OCI-LY3 (cell line): ENCODE data around the gene CYBRD1.

Experiments
- H2AFZ ChIP-seq: fragments of 200-600, 300-600 bp; shearing (Covaris generic); 2 replicates; pipeline ENCODE4 v1.6.0; 2014; ENCODE audit warnings: antibody characterized with exemption, low read depth, low read length
- H3K27ac ChIP-seq: fragments of 200-600, 300-600 bp; sonication (generic); 2 replicates; pipeline ENCODE4 v1.5.1; 2014; ENCODE audit warnings: mild to moderate bottlenecking, low read length, moderate library complexity, mixed read lengths
- H3K27me3 ChIP-seq: fragments of 200-600, 300-600 bp; sonication (generic); 2 replicates; pipeline ENCODE4 v1.6.1; 2014; ENCODE audit warnings: low read depth, low read length, mixed read lengths
- H3K36me3 ChIP-seq: fragments of 200-600, 300-600 bp; sonication (generic); replicated peaks from 2 replicates; pipeline ENCODE3; 2014; ENCODE audit warnings: low read depth, low read length, mixed read lengths
- H3K4me1 ChIP-seq: fragments of 300-600, 200-600 bp; sonication (generic); 2 replicates; pipeline ENCODE4 v1.6.1; 2014; ENCODE audit warnings: low read length, mixed read lengths
- H3K4me2 ChIP-seq: fragments of 200-600, 300-600 bp; sonication (generic); 2 replicates; pipeline ENCODE4 v1.6.1; 2014; ENCODE audit warnings: low read length, mixed read lengths
- H3K4me3 ChIP-seq: fragments of 300-600, 200-600 bp; sonication (generic); 2 replicates; pipeline ENCODE4 v1.5.1; 2014; ENCODE audit warnings: antibody characterized with exemption, mild to moderate bottlenecking, low read length, moderate library complexity
- H3K79me2 ChIP-seq: fragments of 300-600, 200-600 bp; shearing (Covaris generic); 2 replicates; pipeline ENCODE4 v1.6.1; 2014; ENCODE audit warnings: mild to moderate bottlenecking, low read length, mixed read lengths
- H3K9ac ChIP-seq: fragments of 300-600, 200-600 bp; shearing (Covaris generic); 2 replicates; pipeline ENCODE4 v1.6.0; 2014; ENCODE audit warnings: mild to moderate bottlenecking, low read length, moderate library complexity
- H3K9me3 ChIP-seq: fragments of 200-600, 300-600 bp; shearing (Covaris generic); 2 replicates; pipeline ENCODE4 v1.6.1; 2014; ENCODE audit warnings: low read length, mixed read lengths; ENCODE audit not compliant: insufficient read depth
- H4K20me1 ChIP-seq: fragments of 200-600, 300-600 bp; sonication (generic); 2 replicates; pipeline ENCODE4 v1.6.1; 2016; ENCODE audit warnings: low read length, mixed read lengths; ENCODE audit not compliant: insufficient read depth
- EZH2phosphoT487 ChIP-seq: fragments of 200-600 bp; shearing (Covaris generic); IDR thresholded peaks from 2 replicates; pipeline ENCODE4 v1.6.1; 2018; ENCODE audit warnings: antibody characterized with exemption, mixed run types, low read depth
- TF ChIP-seq, protein P1 (sequence below): fragments of 200-600, 300-600 bp; sonication (generic); IDR thresholded peaks from 2 replicates; pipeline ENCODE4 v1.5.1; 2014; ENCODE audit warnings: antibody characterized with exemption, low read length, low read depth

Gene CYBRD1

GRCh38 chr2:171514908-171515582, 7.2 kb upstream of the CYBRD1 start:
- H3K9ac ChIP-seq = no peak overlapping the region
- no peaks in the 10 kb centered on the region for H4K20me1 ChIP-seq
- H3K4me3 ChIP-seq = no peak overlapping the region
- H3K79me2 ChIP-seq = no peaks in the 10 kb centered on the region
- peaks cover 3% of the 10 kb centered on the region; the same call in 1 of the 2 replicates for H3K27me3 ChIP-seq
- H3K9me3 ChIP-seq = no peaks in the 10 kb centered on the region
- H3K4me2 ChIP-seq = no peak overlapping the region
- TF ChIP-seq, protein P1, sequence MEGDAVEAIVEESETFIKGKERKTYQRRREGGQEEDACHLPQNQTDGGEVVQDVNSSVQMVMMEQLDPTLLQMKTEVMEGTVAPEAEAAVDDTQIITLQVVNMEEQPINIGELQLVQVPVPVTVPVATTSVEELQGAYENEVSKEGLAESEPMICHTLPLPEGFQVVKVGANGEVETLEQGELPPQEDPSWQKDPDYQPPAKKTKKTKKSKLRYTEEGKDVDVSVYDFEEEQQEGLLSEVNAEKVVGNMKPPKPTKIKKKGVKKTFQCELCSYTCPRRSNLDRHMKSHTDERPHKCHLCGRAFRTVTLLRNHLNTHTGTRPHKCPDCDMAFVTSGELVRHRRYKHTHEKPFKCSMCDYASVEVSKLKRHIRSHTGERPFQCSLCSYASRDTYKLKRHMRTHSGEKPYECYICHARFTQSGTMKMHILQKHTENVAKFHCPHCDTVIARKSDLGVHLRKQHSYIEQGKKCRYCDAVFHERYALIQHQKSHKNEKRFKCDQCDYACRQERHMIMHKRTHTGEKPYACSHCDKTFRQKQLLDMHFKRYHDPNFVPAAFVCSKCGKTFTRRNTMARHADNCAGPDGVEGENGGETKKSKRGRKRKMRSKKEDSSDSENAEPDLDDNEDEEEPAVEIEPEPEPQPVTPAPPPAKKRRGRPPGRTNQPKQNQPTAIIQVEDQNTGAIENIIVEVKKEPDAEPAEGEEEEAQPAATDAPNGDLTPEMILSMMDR = no peak
- no peak for TF ChIP-seq EZH2phosphoT487
- H3K27ac ChIP-seq = no peak overlapping the region
- no peak overlapping the region for H2AFZ ChIP-seq
- no peaks in the 10 kb centered on the region for H3K36me3 ChIP-seq
- peaks cover 48% of the 10 kb centered on the region for H3K4me1 ChIP-seq

DNA sequence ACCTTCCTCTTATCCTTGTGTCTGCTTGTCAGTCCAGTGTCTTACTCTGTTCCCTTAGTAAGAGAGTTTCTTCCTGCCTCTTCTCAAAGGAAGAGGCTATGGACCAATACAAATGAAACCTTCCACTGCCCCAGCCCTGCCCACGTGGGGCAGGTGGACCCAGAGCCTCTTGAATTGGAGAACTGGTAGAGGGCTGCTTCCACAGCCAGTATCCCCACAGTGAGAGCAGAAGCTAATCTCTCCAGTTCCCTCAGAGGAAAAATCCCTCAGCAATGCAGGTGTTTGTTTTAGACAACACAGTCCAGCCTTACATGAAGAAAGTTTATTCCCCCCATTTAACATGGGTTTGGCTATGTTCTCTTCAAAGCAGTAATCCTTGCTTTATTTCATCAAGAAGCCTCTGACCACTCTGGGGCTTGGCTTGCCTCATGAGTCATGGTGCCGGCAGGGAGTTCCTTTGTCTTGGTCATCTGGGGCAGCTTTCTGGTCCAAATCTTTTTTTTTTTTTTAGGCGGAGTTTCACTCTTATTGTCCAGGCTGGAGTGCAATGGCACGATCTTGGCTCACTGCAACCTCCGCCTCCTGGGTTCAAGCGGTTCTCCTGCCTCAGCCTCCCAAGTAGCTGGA, 6.5 kb upstream of the CYBRD1 start:
- peaks cover 41% of the 10 kb centered on the region for H3K4me1 ChIP-seq
- no peaks in the 10 kb centered on the region for H3K79me2 ChIP-seq
- H4K20me1 ChIP-seq = no peaks in the 10 kb centered on the region
- no peak overlapping the region for H3K27ac ChIP-seq
- peaks cover 3% of the 10 kb centered on the region; the same call in 1 of the 2 replicates for H3K27me3 ChIP-seq
- H3K4me2 ChIP-seq = no peak overlapping the region
- H3K9ac ChIP-seq = no peak overlapping the region
- no peak overlapping the region for H2AFZ ChIP-seq
- no peak overlapping the region for H3K4me3 ChIP-seq
- H3K9me3 ChIP-seq = no peaks in the 10 kb centered on the region
- TF ChIP-seq, protein P1 = no peak
- TF ChIP-seq EZH2phosphoT487 = no peak
- H3K36me3 ChIP-seq = no peaks in the 10 kb centered on the region

GRCh38 chr2:171516793-171517192, 5.5 kb upstream of the CYBRD1 start:
- Histone ChIP-seq H3K79me2 (no peaks in the 10 kb centered on the region), H3K9ac (no peak overlapping the region), H3K27me3 (peaks cover 3% of the 10 kb centered on the region; the same call in 1 of the 2 replicates), H3K27ac (no peak overlapping the region), H3K9me3 (no peaks in the 10 kb centered on the region), H3K4me1 (peaks cover 39% of the 10 kb centered on the region), H2AFZ (no peak overlapping the region), H3K36me3 (no peaks in the 10 kb centered on the region), H3K4me3 (no peak overlapping the region), H3K4me2 (no peak overlapping the region), H4K20me1 (no peaks in the 10 kb centered on the region)
- TF ChIP-seq, protein P1 = no peak
- no peak for TF ChIP-seq EZH2phosphoT487

DNA sequence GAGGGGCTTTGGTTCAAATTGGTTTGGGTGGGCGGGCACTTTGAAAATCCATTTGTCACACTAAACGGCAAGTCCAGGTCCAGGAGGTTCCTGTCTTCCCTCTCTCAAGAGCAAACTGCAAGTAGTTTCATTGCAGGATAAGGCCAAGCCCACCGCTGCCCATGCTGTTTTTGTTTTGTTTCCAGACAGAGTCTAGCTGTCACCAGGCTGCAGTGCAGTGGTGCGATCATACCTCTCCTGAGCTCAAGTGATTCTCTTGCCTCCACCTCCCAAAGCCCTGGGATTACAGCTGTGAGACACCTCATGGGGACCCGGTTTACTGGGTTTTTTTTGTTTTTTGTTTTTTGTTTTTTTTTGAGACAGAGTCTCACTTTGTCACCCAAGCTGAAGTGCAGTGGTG, 1.8 kb upstream of the CYBRD1 start:
- Histone ChIP-seq H3K79me2 (peaks cover 4% of the 10 kb centered on the region), H3K4me3 (no peak overlapping the region), H3K36me3 (no peaks in the 10 kb centered on the region), H2AFZ (no peak overlapping the region), H3K4me1 (peaks cover 17% of the 10 kb centered on the region), H3K9me3 (no peaks in the 10 kb centered on the region), H3K4me2 (no peak overlapping the region), H4K20me1 (no peaks in the 10 kb centered on the region), H3K27me3 (peaks cover 8% of the 10 kb centered on the region), H3K27ac (no peak overlapping the region), H3K9ac (no peak overlapping the region)
- TF ChIP-seq, protein P1 = no peak
- TF ChIP-seq EZH2phosphoT487 = no peak
